Measurements from ENCODE around the gene CEPT1.

Gene CEPT1

DNA sequence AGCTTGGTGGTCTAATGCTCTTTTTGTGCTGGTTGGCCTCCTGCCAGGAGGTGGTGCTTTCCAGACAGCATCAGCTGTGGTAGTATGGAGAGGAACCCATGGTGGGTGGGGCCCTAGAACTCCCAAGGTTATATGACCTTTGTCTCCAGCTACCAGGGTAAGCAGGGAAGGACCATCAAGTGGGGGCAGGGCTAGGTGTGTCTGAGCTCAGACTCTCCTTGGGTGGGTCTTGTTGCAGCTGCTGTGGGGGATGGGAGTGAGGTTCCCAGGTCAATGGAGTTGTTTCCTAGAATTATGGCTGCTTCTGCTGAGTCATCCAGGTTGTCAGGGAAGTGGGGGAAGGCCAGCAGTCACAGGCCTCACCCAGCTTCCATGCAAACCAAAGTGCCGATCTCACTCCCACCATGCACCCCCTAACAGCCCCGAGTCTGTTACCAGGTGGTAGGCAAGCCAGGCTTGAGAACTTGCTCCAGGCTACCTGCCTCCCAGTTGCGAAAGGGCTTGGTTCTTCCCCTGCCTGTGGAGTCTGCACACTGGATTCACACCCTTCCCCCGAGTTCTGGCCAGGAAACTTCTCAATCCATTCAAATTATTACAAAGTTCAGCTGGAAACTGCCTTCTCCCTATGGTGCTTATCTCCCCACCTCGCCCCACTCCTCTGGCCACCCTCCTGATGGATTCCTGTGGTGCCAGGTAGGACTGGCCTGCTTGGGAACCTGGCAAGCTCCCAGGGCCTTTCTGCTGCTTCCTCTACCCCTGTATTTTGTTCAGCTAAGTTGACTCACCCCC, 38.0 kb upstream of the CEPT1 start:
- no peaks in the 10 kb centered on the region for H4K20me1 ChIP-seq (ENCODE audit: insufficient read depth, low read length)
- no peaks in the 10 kb centered on the region for H3K27me3 ChIP-seq (ENCODE audit: insufficient read depth, low read length, poor library complexity)
- H3K9ac ChIP-seq (ENCODE audit: low read depth, low read length): no peak overlapping the region
- no peak overlapping the region for H3K4me2 ChIP-seq (ENCODE audit: insufficient read depth, low read length)
- no peak for DNase-seq
- no peaks in the 10 kb centered on the region for H3K4me1 ChIP-seq (ENCODE audit: insufficient read depth, low read length)
- peaks cover 3% of the 10 kb centered on the region for H3K9me3 ChIP-seq (ENCODE audit: insufficient read depth, low read length, severe bottlenecking)
- ATAC-seq (ENCODE audit: insufficient read depth, low read depth): no peak
- no peak overlapping the region for H2AFZ ChIP-seq (ENCODE audit: low read depth, low read length)
- H3K4me3 ChIP-seq (ENCODE audit: low read depth in 1 of 2, low read length in 2 of 2): no peak overlapping the region
- TF ChIP-seq, protein P1, sequence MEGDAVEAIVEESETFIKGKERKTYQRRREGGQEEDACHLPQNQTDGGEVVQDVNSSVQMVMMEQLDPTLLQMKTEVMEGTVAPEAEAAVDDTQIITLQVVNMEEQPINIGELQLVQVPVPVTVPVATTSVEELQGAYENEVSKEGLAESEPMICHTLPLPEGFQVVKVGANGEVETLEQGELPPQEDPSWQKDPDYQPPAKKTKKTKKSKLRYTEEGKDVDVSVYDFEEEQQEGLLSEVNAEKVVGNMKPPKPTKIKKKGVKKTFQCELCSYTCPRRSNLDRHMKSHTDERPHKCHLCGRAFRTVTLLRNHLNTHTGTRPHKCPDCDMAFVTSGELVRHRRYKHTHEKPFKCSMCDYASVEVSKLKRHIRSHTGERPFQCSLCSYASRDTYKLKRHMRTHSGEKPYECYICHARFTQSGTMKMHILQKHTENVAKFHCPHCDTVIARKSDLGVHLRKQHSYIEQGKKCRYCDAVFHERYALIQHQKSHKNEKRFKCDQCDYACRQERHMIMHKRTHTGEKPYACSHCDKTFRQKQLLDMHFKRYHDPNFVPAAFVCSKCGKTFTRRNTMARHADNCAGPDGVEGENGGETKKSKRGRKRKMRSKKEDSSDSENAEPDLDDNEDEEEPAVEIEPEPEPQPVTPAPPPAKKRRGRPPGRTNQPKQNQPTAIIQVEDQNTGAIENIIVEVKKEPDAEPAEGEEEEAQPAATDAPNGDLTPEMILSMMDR (IDR thresholded peaks at IDR 0.05; ENCODE audit: borderline replicate concordance, extremely low read depth, low read length, poor library complexity, severe bottlenecking): no peak
- TF ChIP-seq EZH2 (IDR thresholded peaks at IDR 0.05; ENCODE audit: borderline replicate concordance, low read depth, low read length, severe bottlenecking): no peak
- H3K27ac ChIP-seq (ENCODE audit: low read length): no peak overlapping the region
- H3K36me3 ChIP-seq (ENCODE audit: insufficient read depth, low read length): no peaks in the 10 kb centered on the region
- no peaks in the 10 kb centered on the region for H3K79me2 ChIP-seq (ENCODE audit: insufficient read depth, low read length)

DNA sequence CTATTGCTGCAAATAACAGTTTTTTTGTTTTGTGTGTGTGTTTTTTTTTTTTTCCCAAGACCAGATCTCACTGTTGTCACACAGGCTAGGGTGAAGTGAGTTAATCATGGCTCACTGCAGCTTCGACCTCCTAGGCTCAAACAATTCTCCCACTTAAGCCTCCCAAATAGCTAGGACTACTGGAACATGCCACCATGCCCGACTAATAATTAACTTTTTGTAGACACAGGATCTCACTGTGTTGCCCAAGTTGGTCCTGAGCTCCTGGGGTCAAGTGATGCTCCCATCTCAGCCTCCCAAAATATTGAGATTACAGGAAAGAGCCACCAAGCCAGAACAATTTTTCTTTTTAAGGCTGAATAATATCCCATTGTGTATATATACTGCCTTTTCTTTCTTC, 35.0 kb upstream of the CEPT1 start:
- Histone ChIP-seq H3K4me1 (ENCODE audit: insufficient read depth, low read length) (no peaks in the 10 kb centered on the region), H3K36me3 (ENCODE audit: insufficient read depth, low read length) (no peaks in the 10 kb centered on the region), H3K9ac (ENCODE audit: low read depth, low read length) (no peak overlapping the region), H3K9me3 (ENCODE audit: insufficient read depth, low read length, severe bottlenecking) (peaks cover 3% of the 10 kb centered on the region), H2AFZ (ENCODE audit: low read depth, low read length) (no peak overlapping the region), H3K27ac (ENCODE audit: low read length) (no peak overlapping the region), H3K4me2 (ENCODE audit: insufficient read depth, low read length) (no peak overlapping the region), H4K20me1 (ENCODE audit: insufficient read depth, low read length) (no peaks in the 10 kb centered on the region), H3K27me3 (ENCODE audit: insufficient read depth, low read length, poor library complexity) (no peaks in the 10 kb centered on the region), H3K4me3 (ENCODE audit: low read depth in 1 of 2, low read length in 2 of 2) (no peak overlapping the region), H3K79me2 (ENCODE audit: insufficient read depth, low read length) (no peaks in the 10 kb centered on the region)
- TF ChIP-seq, protein P1 (IDR thresholded peaks at IDR 0.05; ENCODE audit: borderline replicate concordance, extremely low read depth, low read length, poor library complexity, severe bottlenecking): no peak
- no peak for TF ChIP-seq EZH2 (IDR thresholded peaks at IDR 0.05; ENCODE audit: borderline replicate concordance, low read depth, low read length, severe bottlenecking)
- DNase-seq (no peak), ATAC-seq (ENCODE audit: insufficient read depth, low read depth) (no peak)

- Histone ChIP-seq H3K4me1 (ENCODE audit: insufficient read depth, low read length) (no peaks in the 10 kb centered on the region), H2AFZ (ENCODE audit: low read depth, low read length) (no peak overlapping the region), H3K4me2 (ENCODE audit: insufficient read depth, low read length) (no peak overlapping the region), H3K4me3 (ENCODE audit: low read depth in 1 of 2, low read length in 2 of 2) (no peak overlapping the region), H3K36me3 (ENCODE audit: insufficient read depth, low read length) (peaks cover 5% of the 10 kb centered on the region), H3K27me3 (ENCODE audit: insufficient read depth, low read length, poor library complexity) (no peaks in the 10 kb centered on the region), H3K9me3 (ENCODE audit: insufficient read depth, low read length, severe bottlenecking) (peaks cover 3% of the 10 kb centered on the region), H3K27ac (ENCODE audit: low read length) (no peak overlapping the region), H3K9ac (ENCODE audit: low read depth, low read length) (no peak overlapping the region), H4K20me1 (ENCODE audit: insufficient read depth, low read length) (no peaks in the 10 kb centered on the region), H3K79me2 (ENCODE audit: insufficient read depth, low read length) (no peaks in the 10 kb centered on the region)
- ATAC-seq (ENCODE audit: insufficient read depth, low read depth) (no peak), DNase-seq (no peak)
- TF ChIP-seq, protein P1 (IDR thresholded peaks at IDR 0.05; ENCODE audit: borderline replicate concordance, extremely low read depth, low read length, poor library complexity, severe bottlenecking): no peak
- TF ChIP-seq EZH2 (IDR thresholded peaks at IDR 0.05; ENCODE audit: borderline replicate concordance, low read depth, low read length, severe bottlenecking): no peak
Measured at GRCh38 chr1:111110197-111110899, 29.7 kb upstream of the CEPT1 start.
